Esophagus muscularis mucosa (tissue), 3 donors: ENCODE results near the gene SEPSECS.

Source experiments
- POLR2A ChIP-seq: fragments of 450-650 bp; IDR thresholded peaks from one replicate; pipeline ENCODE4 v1.6.1; 2017; ENCODE audit warnings: antibody characterized with exemption, moderate library complexity, mild to moderate bottlenecking, low read depth
- POLR2AphosphoS5 ChIP-seq, 2 donors: sonication (generic); formaldehyde crosslinking; IDR thresholded peaks; one replicate each; pipeline ENCODE4 v1.6.1; 2017; ENCODE audit warnings: antibody characterized with exemption in 2 of 2
- TF ChIP-seq, protein P1 (sequence below), 3 experiments: fragments of 200-600 bp in 2 of 3; fragments of 450-650 bp in 1 of 3; sonication (generic) in 2 of 3; IDR thresholded peaks; one replicate each; pipeline ENCODE4 v1.5.1; 2017 to 2019; ENCODE audit warnings: antibody characterized with exemption in 3 of 3, mild to moderate bottlenecking in 2 of 3, moderate library complexity in 1 of 3

DNA sequence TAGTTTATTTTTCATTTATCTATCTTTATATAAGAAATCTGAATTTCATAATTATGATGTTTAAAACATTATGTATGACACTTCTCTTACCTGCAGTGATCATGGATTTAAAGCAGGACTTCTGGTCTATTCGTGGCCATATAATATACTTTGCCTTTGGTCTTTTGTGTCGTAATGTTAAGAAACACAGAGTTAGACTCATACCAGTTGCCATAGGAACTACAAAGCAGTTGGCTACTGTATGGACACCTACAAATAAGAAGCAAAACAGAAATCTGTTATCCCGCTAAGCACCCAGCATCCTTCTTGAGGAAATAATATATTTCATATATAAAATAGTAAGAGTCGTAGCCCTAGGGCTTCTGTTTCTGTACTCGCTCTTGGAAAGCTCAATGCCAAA is 4.3 kb downstream of the SEPSECS start:
- TF ChIP-seq, protein P1, sequence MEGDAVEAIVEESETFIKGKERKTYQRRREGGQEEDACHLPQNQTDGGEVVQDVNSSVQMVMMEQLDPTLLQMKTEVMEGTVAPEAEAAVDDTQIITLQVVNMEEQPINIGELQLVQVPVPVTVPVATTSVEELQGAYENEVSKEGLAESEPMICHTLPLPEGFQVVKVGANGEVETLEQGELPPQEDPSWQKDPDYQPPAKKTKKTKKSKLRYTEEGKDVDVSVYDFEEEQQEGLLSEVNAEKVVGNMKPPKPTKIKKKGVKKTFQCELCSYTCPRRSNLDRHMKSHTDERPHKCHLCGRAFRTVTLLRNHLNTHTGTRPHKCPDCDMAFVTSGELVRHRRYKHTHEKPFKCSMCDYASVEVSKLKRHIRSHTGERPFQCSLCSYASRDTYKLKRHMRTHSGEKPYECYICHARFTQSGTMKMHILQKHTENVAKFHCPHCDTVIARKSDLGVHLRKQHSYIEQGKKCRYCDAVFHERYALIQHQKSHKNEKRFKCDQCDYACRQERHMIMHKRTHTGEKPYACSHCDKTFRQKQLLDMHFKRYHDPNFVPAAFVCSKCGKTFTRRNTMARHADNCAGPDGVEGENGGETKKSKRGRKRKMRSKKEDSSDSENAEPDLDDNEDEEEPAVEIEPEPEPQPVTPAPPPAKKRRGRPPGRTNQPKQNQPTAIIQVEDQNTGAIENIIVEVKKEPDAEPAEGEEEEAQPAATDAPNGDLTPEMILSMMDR (IDR thresholded peaks at IDR 0.05), result no peak
- no peak for TF ChIP-seq POLR2A
- TF ChIP-seq POLR2AphosphoS5 (IDR thresholded peaks at IDR 0.05), result no peak
